Fibroblast of skin of right biceps (primary cell): ENCODE results near the gene DIAPH3.

Source experiments
- DNase-seq: peaks from one replicate; pipeline ENCODE4 v3.0.0-alpha.2; 2013

The DIAPH3 gene

DNA sequence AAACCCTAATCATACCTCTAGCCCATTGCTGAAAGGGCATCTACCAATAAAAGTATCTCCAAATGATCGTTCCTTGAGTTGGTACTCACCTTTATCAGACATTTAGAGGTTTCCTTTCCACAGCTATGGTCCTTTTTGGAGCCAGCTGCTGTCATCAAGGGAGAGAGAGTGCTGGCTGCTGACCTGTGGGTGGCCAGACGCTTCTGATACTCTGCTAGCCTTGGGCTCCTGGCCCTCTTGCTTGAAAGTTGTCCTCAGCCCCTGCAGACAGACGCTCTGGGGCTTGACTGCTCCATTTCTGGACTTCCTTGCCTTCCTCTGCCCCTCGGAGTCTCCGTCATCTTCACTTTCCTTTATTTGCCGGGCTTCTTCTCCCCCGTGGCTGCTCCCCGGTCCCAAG, 499.1 kb downstream of the DIAPH3 start:
- no peak for DNase-seq

DNA sequence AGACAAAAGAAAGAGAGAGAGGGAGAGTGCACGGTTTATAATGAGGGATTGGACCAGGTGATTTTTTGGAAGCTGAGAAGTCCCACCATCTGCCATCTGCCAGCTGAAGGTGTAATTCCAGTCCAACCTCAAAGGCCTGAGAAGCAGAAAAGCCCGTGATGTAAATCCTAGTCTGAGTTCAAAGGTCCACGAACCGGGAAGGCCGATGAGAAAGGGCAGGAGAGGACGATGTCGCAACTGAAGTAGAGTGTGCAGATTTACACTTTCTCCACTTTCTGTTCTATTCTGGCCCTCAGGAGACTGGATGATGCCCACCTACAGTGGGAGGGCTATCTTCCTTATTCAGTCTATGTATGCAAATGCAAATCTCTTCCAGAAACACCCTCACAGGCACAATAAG, 500.0 kb downstream of the DIAPH3 start:
- no peak for DNase-seq

DNA sequence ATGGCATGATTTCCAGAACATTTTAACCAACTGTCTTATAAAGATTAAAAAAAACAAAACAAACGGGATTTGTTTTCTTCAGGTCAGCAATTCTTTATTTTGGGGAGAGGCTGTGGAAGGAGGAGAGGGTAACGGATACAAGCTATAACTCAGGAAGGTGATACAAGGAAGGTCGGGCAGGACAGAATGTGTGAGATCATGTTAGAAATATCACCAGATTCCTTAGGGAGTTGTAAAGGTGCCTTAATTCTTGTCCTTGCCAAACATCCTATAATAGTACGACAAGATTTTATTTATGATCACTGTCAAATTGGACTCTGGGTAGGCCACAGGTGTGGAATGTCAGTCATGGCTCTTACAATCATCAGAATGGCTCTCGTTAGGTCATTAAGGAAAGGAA, 503.1 kb downstream of the DIAPH3 start:
- DNase-seq: no peak

DNA sequence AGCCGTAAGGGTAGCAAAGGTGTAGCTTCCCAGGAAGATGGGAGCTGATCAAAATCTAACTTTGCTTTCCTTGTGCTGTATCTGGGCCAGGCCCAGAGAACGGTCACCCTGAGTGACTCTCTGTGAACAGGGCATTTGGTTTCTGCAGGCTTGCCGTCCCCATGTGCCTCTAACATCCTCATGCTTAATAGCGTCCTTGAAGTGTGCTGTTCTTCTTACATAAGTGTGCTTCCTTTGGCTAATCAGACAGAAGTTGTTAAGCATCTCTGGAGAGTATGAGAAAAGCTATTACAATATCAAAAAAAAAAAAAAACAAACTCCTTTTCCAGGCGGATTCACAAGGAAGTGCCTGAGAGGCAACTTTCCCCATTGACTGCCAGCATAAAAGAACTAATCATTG, 503.7 kb downstream of the DIAPH3 start:
- DNase-seq: no peak

DNA sequence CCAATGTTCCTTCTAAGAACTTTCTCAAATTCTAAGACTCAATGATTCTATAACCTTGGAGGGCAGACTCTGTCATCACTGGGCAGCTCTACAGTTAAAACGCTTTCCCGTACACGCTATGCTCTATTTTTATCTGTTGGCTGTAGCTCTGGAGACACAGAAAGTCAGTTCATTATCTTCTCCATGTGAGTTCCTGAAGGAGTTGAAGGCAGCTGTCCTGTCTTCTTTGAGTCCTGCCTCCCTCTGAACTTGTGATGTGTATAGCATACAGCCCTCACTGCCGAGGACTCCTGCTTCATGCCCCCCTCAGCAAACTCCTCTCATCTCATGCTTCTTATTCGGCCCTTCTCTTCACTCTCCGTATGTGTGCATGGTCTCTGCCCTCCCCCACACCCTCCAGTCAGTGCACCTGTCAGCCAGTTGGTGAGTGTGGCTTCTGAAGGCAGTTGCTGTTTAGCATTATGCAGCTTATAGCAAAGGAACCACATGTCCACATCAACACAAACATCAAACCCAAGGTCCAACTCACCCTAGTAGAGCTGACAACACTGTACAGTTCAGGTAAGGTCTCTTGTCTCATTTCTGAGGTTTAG, 504.9 kb downstream of the DIAPH3 start:
- DNase-seq: no peak

DNA sequence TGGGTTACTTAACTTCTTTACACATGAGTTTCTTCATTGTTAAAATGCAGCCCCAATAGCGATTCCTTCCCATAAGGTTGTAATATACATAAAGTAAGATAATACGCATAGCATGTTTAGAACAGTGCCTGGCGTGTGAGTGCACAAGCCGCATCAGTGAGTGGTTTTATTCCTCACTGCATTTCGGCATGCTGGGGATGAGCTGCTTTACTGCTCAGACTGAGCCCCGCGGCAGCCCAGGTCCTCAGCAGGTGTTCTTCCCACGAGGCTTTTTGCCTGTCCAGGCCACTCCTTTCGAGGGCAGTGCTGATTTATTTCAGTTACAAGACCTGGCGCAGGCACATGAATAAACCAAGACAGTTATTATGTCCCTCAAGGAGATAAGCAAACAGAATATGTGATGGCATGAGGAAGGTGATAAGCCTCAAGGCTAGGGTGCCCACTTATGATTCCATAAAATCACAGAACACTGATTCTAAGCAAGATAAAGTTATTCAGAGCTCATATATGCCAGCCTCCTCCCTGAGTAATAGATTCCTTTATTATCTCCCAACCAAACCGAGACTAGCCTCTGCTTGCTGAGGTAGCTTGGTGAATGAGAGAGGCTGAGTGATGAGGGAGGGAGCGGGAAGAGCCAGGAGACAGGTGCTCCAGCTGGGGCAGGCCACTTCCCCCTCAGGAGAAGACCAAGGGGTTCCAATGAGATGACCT, 505.5 kb downstream of the DIAPH3 start:
- no peak for DNase-seq

DNA sequence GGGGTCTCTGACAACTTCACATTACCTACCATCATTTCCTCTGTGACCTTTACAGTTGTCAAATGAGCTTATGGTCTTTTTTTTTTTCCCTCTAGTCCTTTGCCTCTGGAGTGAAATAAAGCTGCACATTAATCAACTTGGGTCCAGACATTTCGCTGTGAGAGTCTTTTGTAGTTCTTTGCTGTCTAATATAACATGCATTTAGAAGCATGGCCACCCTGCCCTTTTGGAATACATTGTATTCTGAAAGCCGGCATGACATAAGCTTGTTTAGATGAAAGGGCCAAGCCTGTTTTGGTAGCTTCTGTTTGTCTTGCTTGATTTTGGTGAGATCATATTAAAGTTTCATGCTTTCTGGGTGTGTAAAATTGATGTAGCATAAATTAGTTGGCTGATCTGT, 509.8 kb downstream of the DIAPH3 start:
- no peak for DNase-seq

DNA sequence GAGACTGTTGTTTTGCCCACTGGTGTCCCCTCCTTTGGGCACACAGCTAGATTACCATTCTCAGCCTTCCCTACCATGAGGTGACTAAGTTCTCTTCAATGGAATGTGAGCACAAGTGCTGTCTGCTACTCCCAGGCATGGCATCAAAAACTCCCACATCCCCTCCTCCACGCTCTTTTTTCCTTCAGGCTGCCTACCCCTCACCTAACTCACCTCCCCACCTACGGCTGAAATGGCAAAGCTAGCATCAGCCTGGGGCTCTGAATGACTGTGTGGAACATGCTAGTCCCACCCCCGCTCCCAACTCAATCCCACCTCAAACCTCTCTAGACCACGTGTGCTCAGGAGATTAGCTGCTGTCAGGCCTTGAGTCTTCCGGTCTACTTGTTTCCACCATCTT, 512.2 kb downstream of the DIAPH3 start:
- DNase-seq: no peak

DNA sequence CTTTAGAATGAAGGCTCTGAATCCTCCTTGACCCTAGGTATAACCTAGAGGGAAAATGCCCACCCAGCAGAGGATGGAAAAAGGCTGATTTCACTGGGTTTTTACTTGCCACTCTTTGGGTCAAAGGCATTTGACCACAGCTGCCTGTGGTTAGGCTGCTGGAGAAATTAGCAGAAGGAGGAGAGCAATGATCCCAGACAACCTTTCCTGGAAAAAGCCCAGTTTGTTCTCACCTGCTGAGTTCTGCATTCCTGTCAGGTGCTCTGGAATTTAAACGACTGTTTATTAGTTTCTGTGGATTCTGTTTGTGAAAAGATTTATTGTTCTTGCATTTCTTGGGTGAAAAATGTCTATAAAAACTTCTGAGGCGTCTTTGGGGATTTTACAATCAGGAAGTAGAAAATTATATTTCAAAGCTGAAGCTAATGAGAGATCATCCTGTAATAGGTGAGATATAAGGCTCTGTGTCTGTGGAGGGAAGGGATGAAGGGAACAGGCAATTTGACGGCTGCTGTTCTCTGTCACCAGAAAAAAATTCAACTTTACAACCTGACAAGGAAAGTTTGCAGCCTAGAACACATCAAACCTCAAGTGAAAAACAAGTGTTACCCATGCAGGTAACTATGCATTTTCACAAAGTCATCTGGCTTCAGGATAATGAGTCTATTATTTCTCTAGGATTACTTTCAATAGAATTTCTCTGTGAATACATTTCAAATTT, 519.7 kb downstream of the DIAPH3 start:
- DNase-seq: no peak

DNA sequence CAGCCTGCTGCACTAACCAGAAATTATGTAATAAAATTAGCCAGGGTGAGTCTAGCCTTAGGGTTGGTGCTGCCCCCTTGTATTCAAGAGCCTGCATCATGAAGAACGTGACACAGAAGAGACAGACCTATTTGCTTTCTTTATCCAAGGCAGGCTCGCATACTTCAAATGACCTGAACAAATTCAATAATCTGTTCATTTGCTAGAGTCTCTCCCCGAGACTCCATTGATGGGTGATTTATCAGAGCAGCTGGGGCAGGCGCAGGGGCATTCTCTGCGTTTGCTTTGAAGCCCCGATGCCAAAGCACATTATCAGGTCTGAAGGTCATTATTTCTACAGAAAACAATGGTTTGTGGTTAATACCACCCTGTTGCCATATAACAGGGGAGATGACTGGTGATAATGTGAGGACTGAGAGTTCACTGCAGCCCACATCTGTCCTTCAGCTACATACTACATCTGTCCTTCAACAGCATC, 520.3 kb downstream of the DIAPH3 start:
- DNase-seq: no peak

DNA sequence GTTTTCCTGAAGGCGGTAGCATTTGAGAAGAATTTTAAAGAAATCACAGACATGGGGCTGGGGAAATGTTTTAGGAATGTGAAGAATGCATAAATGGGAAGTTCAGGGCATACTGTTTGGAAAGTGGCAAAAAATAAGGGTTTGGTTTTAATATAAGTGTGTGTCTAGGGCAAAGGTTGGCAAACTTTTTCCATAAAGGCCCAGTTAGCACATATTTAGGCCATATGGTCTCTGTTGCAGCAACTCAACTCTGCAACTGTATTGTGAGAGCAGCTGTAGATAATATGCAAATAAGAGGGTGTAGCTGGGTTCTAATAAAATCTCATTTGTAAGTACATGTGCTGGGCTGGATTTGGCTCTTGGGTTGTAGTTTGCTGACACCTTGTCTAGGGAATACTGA, 521.9 kb downstream of the DIAPH3 start:
- peak; percentile 19 for DNase-seq

DNA sequence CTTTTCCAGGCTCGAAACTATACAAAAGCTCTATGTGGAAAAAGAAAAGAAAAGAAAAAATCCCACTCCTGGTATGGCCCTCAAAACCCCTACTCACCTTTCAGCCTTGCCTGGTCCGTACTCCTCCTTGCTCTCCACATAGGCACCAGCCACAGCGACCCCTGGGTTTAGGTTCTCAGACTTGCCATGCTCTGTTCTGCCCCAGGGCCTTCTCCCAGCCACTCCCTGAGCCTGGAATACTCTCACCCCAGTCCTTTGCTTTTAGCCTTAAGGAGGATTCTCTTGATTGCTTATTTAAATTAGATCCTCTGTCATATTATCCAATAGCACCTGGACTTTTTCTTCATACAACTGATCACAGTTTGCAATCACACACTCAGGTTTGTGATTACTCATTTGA, 522.5 kb downstream of the DIAPH3 start:
- no peak for DNase-seq

DNA sequence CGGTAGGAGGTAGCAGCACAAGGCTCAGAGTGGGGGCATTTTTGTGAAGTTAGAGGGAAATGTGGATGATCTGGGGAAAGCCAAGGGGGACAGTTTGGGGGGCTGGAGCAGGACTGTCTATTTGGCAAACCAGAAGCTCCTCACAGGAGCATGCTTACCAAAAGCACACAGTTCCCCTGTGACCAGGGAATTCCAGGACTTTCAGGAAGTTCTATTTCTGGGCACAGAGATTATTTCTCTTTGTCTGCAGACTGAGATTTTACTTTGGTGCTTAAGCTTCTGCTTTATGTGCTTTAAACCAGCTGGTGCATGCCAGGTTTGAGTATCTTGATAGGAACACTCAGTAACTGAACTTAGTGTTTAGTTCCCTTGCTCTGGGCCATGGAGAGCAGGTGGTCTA, 525.3 kb downstream of the DIAPH3 start:
- no peak for DNase-seq

DNA sequence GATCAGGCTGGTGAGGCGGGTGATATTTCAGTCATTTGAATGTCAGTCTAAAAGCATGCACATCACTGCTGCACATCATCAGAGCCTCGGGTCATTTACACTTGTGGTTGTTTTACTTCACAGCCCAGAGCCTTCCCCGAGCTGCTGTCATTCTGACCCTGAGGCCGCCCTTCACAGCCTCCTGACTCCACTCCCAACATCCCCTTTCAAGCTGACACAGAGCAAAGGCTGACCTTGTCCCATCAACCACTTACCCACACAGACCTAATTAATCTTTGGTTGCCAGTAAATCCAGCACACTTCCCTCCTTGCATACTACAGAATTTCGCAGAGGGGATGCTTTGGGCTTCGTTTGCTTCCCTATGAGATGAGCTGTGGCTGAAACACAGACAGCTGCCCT, 528.1 kb downstream of the DIAPH3 start:
- DNase-seq: no peak

DNA sequence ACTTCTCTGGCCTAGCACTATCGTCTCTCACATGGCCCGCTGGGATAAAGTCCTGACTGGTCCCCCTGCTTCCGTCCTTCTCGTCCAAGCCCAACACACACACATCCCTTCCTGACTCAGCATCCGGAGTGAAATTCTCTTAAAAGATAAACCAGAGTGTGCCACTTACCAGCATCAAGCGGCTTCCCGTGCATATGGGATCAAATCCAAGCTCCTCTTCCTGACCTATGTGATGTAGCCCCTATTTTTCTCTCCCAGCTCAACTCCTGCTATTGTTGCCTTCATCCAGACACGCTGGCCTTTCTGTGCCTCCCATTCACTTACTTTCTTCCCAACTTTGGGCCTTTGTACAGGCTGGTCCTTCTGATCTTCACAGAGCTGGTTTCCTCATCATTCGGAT, 530.4 kb downstream of the DIAPH3 start:
- no peak for DNase-seq

DNA sequence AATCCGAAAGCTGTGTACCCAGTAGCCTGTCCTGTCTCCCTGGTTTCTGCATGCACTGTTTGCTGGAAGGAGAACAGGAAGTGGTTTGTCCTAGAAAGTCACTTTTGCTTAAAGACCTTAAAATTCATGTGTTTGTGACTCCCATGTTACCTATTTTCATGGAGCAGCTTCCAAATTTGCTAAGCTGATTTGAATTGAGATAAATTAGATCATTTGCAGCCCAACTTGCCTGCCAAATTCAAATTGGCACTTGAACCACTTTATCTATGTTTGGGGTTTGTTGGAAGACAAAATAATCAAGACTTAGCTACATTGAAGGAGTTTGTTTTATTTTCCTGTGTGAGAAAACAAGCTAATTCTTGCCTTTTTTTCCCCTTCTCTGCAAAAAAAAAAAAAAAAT, 532.5 kb downstream of the DIAPH3 start:
- no peak for DNase-seq

DNA sequence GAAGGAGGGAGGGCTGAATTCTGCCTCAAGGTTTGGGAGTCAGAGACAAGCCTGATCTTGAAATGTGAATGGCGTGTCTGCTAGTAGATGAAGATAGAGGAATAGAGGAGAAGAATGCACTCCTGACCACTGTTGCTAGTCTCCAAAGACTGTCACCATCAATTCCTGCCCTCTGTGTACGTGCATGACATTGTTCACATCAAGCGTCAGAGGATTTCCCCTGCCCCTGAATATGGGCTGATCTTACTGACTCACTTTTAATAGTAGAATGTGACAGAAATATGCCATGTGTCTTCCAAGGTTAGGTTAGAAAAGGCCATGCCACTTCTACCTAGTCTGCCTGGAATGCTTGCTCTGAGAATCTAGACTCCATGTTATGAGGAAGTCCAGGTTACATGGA, 538.6 kb downstream of the DIAPH3 start:
- no peak for DNase-seq

DNA sequence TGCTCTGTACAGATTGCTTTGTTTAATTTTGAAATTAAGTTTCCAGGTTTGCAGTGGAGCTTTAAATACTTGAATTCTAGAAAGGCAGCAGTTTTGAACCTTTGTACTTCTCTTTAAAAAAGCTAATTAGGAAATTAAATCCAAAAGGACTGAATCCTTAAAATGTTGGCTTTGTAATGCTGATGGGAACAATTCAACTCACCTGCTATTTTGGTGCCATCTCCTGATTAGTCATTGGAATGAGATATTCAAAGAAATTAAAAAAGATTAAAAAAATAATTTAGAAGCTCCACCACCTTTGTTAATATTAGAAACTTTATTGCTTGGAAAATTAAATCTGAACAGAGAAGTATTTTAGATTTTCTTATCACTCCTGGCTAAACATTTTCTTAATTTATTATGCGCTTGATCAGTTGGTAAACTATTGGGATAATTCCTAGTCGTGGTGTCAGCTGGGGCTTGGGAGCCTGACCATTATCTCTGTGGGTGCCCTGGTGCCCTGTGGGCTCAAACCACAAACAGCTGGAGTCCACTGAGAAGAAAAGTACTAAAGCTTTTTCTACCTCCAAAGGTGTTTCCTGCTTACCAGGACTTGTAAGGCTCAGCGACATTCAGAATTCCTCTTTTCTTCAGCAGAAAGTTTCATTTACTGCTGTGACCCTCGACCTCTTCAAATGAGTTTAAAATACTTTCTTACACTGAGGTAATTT, 540.4 kb downstream of the DIAPH3 start:
- DNase-seq: no peak

DNA sequence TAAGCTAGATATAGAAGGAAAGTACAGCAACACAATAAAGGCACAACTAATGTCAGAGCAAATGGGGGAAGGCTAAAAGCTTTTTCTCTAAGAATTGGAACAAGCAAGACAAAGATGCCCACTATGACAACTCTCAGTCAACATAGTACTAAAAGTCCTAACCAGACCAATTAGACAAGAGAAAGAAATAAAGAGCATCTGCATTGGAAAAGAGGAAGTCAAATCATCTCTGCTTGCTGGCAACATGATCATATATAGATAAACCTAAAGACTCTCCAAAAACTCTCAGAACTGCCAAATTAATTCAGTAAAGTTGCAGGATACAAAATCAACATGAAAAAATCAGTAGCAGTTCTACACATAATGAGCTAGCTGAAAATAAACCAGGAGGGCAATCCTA, 542.0 kb downstream of the DIAPH3 start:
- no peak for DNase-seq
